Measurements from ENCODE around the gene ATP1B1. TPM values are rescaled to one million over a fixed set of nuclear protein-coding genes. Genes with fewer than 3 reads are reported as not detected.

ATP1B1 gene
- total RNA-seq, 1 experiment from 2014 or later: 44.4 TPM

GRCh38 chr1:169155675-169156074 is 49.2 kb downstream of the ATP1B1 start:
- no peak for DNase-seq
- Histone ChIP-seq H2AFZ (ENCODE audit: low read length) (no peak overlapping the region), H2BK15ac (ENCODE audit: low read depth, low read length) (no peak overlapping the region), H3K56ac (ENCODE audit: insufficient read length, low read depth, low read length) (no peak overlapping the region), H4K91ac (ENCODE audit: insufficient read length, low read depth, low read length) (no peak overlapping the region), H3K9ac (ENCODE audit: extremely low read depth, insufficient read length, low read length) (no peak overlapping the region), H2BK5ac (ENCODE audit: insufficient read length, low read length) (no peak overlapping the region), H2BK12ac (ENCODE audit: insufficient read length, low read depth, low read length) (no peak overlapping the region), H4K8ac (replicated peaks; ENCODE audit: insufficient read length, low read depth, low read length) (no peak overlapping the region), H3K27ac (ENCODE audit: insufficient read length, low read depth, low read length) (no peak overlapping the region), H3K4me1 (ENCODE audit: insufficient read depth, low read length) (no peaks in the 10 kb centered on the region), H3K23ac (ENCODE audit: insufficient read length, low read depth, low read length) (no peak overlapping the region), H3K4ac (ENCODE audit: low read depth, low read length) (no peak overlapping the region), H3K14ac (ENCODE audit: insufficient read depth, low read length) (no peak overlapping the region), H4K20me1 (ENCODE audit: control insufficient read depth, insufficient read depth, insufficient read length) (no peaks in the 10 kb centered on the region), H4K5ac (ENCODE audit: insufficient read length, low read depth, low read length) (no peak overlapping the region), H2AK5ac (ENCODE audit: insufficient read length, low read length) (no peak overlapping the region), H3K23me2 (ENCODE audit: insufficient read length, low read depth, low read length, poor library complexity, severe bottlenecking) (no peaks in the 10 kb centered on the region), H2BK20ac (ENCODE audit: low read depth, low read length, poor library complexity, severe bottlenecking) (no peak overlapping the region), H3K18ac (ENCODE audit: insufficient read length, low read depth, low read length) (no peak overlapping the region), H3K4me2 (ENCODE audit: insufficient read depth, insufficient read length, low read length) (no peak overlapping the region), H3K79me1 (ENCODE audit: insufficient read depth, low read depth, low read length, poor library complexity, severe bottlenecking) (no peaks in the 10 kb centered on the region), H3K79me2 (ENCODE audit: insufficient read depth, low read length) (no peaks in the 10 kb centered on the region), H2BK120ac (ENCODE audit: low read depth, low read length, poor library complexity, severe bottlenecking) (no peak overlapping the region), H3T11ph (ENCODE audit: low read length) (no peak overlapping the region), H3K9me3 (ENCODE audit: control insufficient read depth, low read depth, low read length) (no peaks in the 10 kb centered on the region), H3K27me3 (ENCODE audit: insufficient read depth, low read length) (no peaks in the 10 kb centered on the region)
- no peak for TF ChIP-seq CTCF (conservative IDR thresholded peaks at IDR 0.05)
- H3K4me1 Mint-ChIP-seq: peaks cover 4 to 6% of the 10 kb centered on the region in 2 experiments
- no peaks in the 10 kb centered on the region for H3K36me3 Mint-ChIP-seq (ENCODE audit: insufficient read depth in 1 of 3, low read depth in 3 of 3)
- H3K9me3 Mint-ChIP-seq: no peaks in the 10 kb centered on the region
- no peak overlapping the region for H3K27ac Mint-ChIP-seq
- WGBS (ENCODE audit: extremely low coverage, insufficient read length, low lambda C conversion rate): no CpG with 5 or more reads among the region's 1 CpG
- H3K27me3 Mint-ChIP-seq (ENCODE audit: low read depth): no peaks in the 10 kb centered on the region
- H3K4me3 Mint-ChIP-seq: no peak overlapping the region

All from H9 (cell line).